Activated CD4-positive, alpha-beta T cell treated with anti-CD3 and anti-CD28 coated beads for 4 hours (primary cell): ENCODE data around the gene VWA5B2.
A peak's percentile ranks its signal among the peaks of the same experiment; 100 is the strongest.

ENCODE experiments used
- DNase-seq, 2 donors: peaks; one replicate each; pipeline ENCODE4 v3.0.0-alpha.2; 2020

The VWA5B2 gene

GRCh38 chr3:184227481-184227935 lies 1.9 kb upstream of the VWA5B2 start:
- DNase-seq, result peak; percentile 55 to 58

- DNase-seq, result no peak
Measured at GRCh38 chr3:184228376-184229137, 828 bp upstream of the VWA5B2 start.

- peak in 1 of 2 donors; percentile 30 for DNase-seq
Measured at GRCh38 chr3:184230081-184230602, 757 bp downstream of the VWA5B2 start.

GRCh38 chr3:184230603-184231528 lies 1.5 kb downstream of the VWA5B2 start:
- DNase-seq, result no peak

- no peak for DNase-seq
Measured at GRCh38 chr3:184231671-184232070, 2.3 kb downstream of the VWA5B2 start.

GRCh38 chr3:184233127-184233843 lies 3.9 kb downstream of the VWA5B2 start:
- DNase-seq, result no peak

GRCh38 chr3:184234224-184234623 lies 4.8 kb downstream of the VWA5B2 start:
- DNase-seq, result no peak

GRCh38 chr3:184234671-184235380 lies 5.4 kb downstream of the VWA5B2 start:
- no peak for DNase-seq

GRCh38 chr3:184235381-184236032 lies 6.1 kb downstream of the VWA5B2 start:
- DNase-seq, result no peak

- DNase-seq, result no peak
Measured at GRCh38 chr3:184236033-184236410, 6.6 kb downstream of the VWA5B2 start.

GRCh38 chr3:184236636-184237035 lies 7.3 kb downstream of the VWA5B2 start:
- DNase-seq, result no peak

- DNase-seq, result no peak
Measured at GRCh38 chr3:184237211-184237610, 7.8 kb downstream of the VWA5B2 start.

GRCh38 chr3:184237807-184238206 lies 8.4 kb downstream of the VWA5B2 start:
- no peak for DNase-seq

GRCh38 chr3:184238246-184238818 lies 8.9 kb downstream of the VWA5B2 start:
- DNase-seq, result no peak

- no peak for DNase-seq
Measured at GRCh38 chr3:184239221-184239620, 9.8 kb downstream of the VWA5B2 start.

- no peak for DNase-seq
Measured at GRCh38 chr3:184239708-184240107, 10.3 kb downstream of the VWA5B2 start.

GRCh38 chr3:184240384-184241140 lies 11.2 kb downstream of the VWA5B2 start:
- DNase-seq, result no peak

- DNase-seq, result no peak
Measured at GRCh38 chr3:184241141-184241446, 11.7 kb downstream of the VWA5B2 start.

GRCh38 chr3:184241447-184242296 lies 12.3 kb downstream of the VWA5B2 start:
- DNase-seq, result no peak

GRCh38 chr3:184242297-184242685 lies 12.9 kb downstream of the VWA5B2 start:
- DNase-seq, result no peak
